Measurements from ENCODE around the gene ITPK1. TPM values are rescaled to one million over a fixed set of nuclear protein-coding genes. Genes with fewer than 3 reads are reported as not detected.

Gene ITPK1
- total RNA-seq, 1 experiment from 2014 or later, result 66.2 TPM

DNA sequence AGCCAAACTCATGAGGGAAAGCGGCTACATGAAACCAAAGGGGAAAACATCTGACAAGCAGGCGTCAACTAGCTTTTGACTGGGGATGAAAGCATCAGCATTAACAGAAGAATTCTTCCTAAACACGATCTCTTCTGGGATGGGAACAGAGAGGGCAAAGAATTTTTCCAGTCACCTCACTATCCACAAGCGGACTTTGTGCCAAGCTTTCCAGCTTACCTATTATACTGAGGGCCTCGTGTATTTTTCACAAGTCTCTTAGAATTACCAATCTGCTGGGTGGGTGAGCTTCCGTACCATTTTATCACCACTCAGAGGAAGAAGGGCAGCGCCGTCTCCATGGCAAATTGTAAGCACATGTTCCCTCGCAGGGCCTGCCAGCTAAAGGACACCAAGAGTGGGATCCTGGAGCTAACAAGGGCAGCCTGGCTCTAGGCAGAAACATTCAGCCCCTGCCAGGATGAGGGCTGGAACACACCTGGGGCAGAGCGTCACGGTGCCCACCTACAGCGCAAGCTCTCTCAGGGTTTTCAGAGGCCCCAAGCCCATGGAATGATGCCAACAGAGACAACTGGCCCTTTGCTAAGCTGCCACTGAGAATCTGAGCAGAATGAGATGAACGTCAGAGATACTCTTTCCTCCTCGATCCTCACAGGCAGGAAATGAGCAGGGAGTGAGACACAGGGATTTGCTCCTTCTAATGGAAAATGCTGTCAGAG lies 118.2 kb downstream of the ITPK1 start:
- Histone ChIP-seq H3K4me1 (ENCODE audit: insufficient read depth, low read length) (no peaks in the 10 kb centered on the region), H3K9me3 (ENCODE audit: low read length) (no peaks in the 10 kb centered on the region), H3K36me3 (ENCODE audit: low read depth, low read length) (0 out of 2 replicates have a peak, but pooled peaks cover 2% of the 10 kb centered on the region), H2AFZ (ENCODE audit: low read length) (no peak overlapping the region), H4K20me1 (ENCODE audit: low read length) (no peaks in the 10 kb centered on the region), H3K4me2 (ENCODE audit: low read length) (no peak overlapping the region), H3K79me2 (ENCODE audit: low read length) (no peaks in the 10 kb centered on the region), H3K9ac (ENCODE audit: low read length) (no peak overlapping the region), H3K27me3 (ENCODE audit: low read length) (no peaks in the 10 kb centered on the region), H3K9me2 (replicated peaks; ENCODE audit: low read length) (no peaks in the 10 kb centered on the region), H3F3A (ENCODE audit: low read length, unreplicated experiment) (no peaks in the 10 kb centered on the region), H3K27ac (ENCODE audit: low read length) (no peak overlapping the region), H3K4me3 (ENCODE audit: low read length) (no peak overlapping the region)
- ATAC-seq (no peak), DNase-seq (no peak)
- TF ChIP-seq, protein P1, sequence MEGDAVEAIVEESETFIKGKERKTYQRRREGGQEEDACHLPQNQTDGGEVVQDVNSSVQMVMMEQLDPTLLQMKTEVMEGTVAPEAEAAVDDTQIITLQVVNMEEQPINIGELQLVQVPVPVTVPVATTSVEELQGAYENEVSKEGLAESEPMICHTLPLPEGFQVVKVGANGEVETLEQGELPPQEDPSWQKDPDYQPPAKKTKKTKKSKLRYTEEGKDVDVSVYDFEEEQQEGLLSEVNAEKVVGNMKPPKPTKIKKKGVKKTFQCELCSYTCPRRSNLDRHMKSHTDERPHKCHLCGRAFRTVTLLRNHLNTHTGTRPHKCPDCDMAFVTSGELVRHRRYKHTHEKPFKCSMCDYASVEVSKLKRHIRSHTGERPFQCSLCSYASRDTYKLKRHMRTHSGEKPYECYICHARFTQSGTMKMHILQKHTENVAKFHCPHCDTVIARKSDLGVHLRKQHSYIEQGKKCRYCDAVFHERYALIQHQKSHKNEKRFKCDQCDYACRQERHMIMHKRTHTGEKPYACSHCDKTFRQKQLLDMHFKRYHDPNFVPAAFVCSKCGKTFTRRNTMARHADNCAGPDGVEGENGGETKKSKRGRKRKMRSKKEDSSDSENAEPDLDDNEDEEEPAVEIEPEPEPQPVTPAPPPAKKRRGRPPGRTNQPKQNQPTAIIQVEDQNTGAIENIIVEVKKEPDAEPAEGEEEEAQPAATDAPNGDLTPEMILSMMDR (conservative IDR thresholded peaks at IDR 0.05; ENCODE audit: low read depth, low read length), result no peak
- no peak for TF ChIP-seq EZH2phosphoT487 (IDR thresholded peaks at IDR 0.05; ENCODE audit: borderline replicate concordance, low read length)
- TF ChIP-seq EZH2 (IDR thresholded peaks at IDR 0.05; ENCODE audit: low read length, unreplicated experiment), result no peak
- ChIA-PET POLR2A (ENCODE audit: unreplicated experiment) (no interaction called here), CTCF (no interaction called here)
- intact Hi-C loops (cut with micrococcal nuclease), result no loop called here
- no TSS peak for BruUV-seq (replicated peaks)

DNA sequence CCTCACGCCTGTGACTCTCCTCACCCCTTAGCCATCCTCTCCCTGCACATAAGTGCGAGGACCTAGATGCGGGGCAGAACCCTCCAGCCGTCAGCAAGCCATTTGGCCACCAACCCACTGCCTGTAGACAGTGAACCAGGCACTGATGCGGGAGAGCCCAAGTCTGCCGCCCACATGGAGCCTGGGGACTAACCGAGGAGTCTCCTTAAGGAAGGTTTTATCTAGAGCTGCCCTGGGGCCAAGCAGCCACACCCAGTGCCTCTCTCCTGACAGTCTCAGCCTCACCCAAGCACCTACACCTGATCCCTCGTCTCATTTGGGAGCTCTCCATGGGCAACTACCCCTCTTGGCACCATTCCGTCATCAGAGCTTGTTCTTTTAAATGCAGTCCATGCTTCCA lies 120.1 kb downstream of the ITPK1 start:
- DNase-seq, result no peak
- Histone ChIP-seq H3K9me2 (replicated peaks; ENCODE audit: low read length) (no peaks in the 10 kb centered on the region), H2AFZ (ENCODE audit: low read length) (no peak overlapping the region), H3K4me2 (ENCODE audit: low read length) (no peak overlapping the region), H3K27ac (ENCODE audit: low read length) (no peak overlapping the region), H3K4me3 (ENCODE audit: low read length) (no peak overlapping the region), H3K9ac (ENCODE audit: low read length) (no peak overlapping the region), H3K4me1 (ENCODE audit: insufficient read depth, low read length) (no peaks in the 10 kb centered on the region), H4K20me1 (ENCODE audit: low read length) (no peaks in the 10 kb centered on the region), H3K9me3 (ENCODE audit: low read length) (no peaks in the 10 kb centered on the region), H3F3A (ENCODE audit: low read length, unreplicated experiment) (no peaks in the 10 kb centered on the region), H3K27me3 (ENCODE audit: low read length) (no peaks in the 10 kb centered on the region), H3K36me3 (ENCODE audit: low read depth, low read length) (0 out of 2 replicates have a peak, but pooled peaks cover 2% of the 10 kb centered on the region), H3K79me2 (ENCODE audit: low read length) (no peaks in the 10 kb centered on the region)
- TF ChIP-seq EZH2phosphoT487 (IDR thresholded peaks at IDR 0.05; ENCODE audit: borderline replicate concordance, low read length) (no peak), EZH2 (IDR thresholded peaks at IDR 0.05; ENCODE audit: low read length, unreplicated experiment) (no peak)
- TF ChIP-seq, protein P1 (conservative IDR thresholded peaks at IDR 0.05; ENCODE audit: low read depth, low read length), result no peak
- intact Hi-C loops (cut with micrococcal nuclease), result no loop called here
- ChIA-PET CTCF (no interaction called here), POLR2A (ENCODE audit: unreplicated experiment) (no interaction called here)
- no peak for ATAC-seq
- BruUV-seq (replicated peaks), result no TSS peak

DNA sequence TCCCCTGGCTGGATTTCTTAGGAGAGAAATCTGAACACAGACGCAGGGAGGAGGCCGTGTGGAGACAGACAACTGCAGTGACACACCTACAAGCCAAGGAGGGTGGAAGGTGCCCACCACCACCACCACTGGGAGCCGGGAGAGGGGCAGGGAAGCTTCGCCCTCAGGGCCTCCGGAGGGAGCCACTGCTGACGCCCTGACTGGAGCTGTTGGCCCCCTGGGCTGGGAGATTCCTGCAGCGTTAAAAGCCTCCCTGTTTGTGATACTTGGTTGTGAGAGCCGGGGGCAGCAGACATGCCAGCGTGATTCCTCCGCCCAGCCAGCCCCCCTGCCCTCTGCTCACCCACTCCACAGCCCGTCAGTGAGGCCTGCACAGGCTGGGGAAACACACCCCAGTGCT lies 120.8 kb downstream of the ITPK1 start:
- Histone ChIP-seq H3K79me2 (ENCODE audit: low read length) (no peaks in the 10 kb centered on the region), H3K36me3 (ENCODE audit: low read depth, low read length) (0 out of 2 replicates have a peak, but pooled peaks cover 2% of the 10 kb centered on the region), H3F3A (ENCODE audit: low read length, unreplicated experiment) (no peaks in the 10 kb centered on the region), H3K9me2 (replicated peaks; ENCODE audit: low read length) (no peaks in the 10 kb centered on the region), H3K9ac (ENCODE audit: low read length) (no peak overlapping the region), H3K4me1 (ENCODE audit: insufficient read depth, low read length) (no peaks in the 10 kb centered on the region), H4K20me1 (ENCODE audit: low read length) (no peaks in the 10 kb centered on the region), H3K9me3 (ENCODE audit: low read length) (no peaks in the 10 kb centered on the region), H2AFZ (ENCODE audit: low read length) (no peak overlapping the region), H3K27ac (ENCODE audit: low read length) (no peak overlapping the region), H3K4me2 (ENCODE audit: low read length) (no peak overlapping the region), H3K27me3 (ENCODE audit: low read length) (no peaks in the 10 kb centered on the region), H3K4me3 (ENCODE audit: low read length) (no peak overlapping the region)
- ChIA-PET CTCF (no interaction called here), POLR2A (ENCODE audit: unreplicated experiment) (no interaction called here)
- ATAC-seq (no peak), DNase-seq (no peak)
- intact Hi-C loops (cut with micrococcal nuclease), result no loop called here
- BruUV-seq (replicated peaks), result no TSS peak
- TF ChIP-seq EZH2 (IDR thresholded peaks at IDR 0.05; ENCODE audit: low read length, unreplicated experiment) (no peak), EZH2phosphoT487 (IDR thresholded peaks at IDR 0.05; ENCODE audit: borderline replicate concordance, low read length) (no peak)
- TF ChIP-seq, protein P1 (conservative IDR thresholded peaks at IDR 0.05; ENCODE audit: low read depth, low read length), result no peak

Measured in PC-3 (cell line).